Spleen (tissue), 11 donors: ENCODE data around the gene OR8B8. TPM values are rescaled to one million over a fixed set of nuclear protein-coding genes. Genes with fewer than 3 reads are reported as not detected.

Source experiments
- DNase-seq: peaks from one replicate; pipeline ENCODE4 v3.0.0-alpha.2; 2020
- H3K27ac ChIP-seq, 8 donors: fragments of 200-600 bp; sonication (generic) in 7 of 8; 1 replicate in 4 of 8; 2 replicates in 4 of 8; pipeline versions ENCODE4 v1.5.0 to v1.8.0; 2016 to 2021; ENCODE audit warnings: inconsistent platforms in 4 of 8, mild to moderate bottlenecking in 4 of 8, moderate library complexity in 1 of 8
- H3K27me3 ChIP-seq, 7 donors: fragments of 200-600 bp; sonication (generic) in 6 of 7; replicated peaks in 1 of 7; 1 replicate in 4 of 7; 2 replicates in 3 of 7; pipeline versions ENCODE4 v1.5.0 to v1.8.0; 2016 to 2021; ENCODE audit warnings: inconsistent platforms in 3 of 7, mild to moderate bottlenecking in 1 of 7
- H3K36me3 ChIP-seq, 6 donors: fragments of 200-600 bp; sonication (generic) in 5 of 6; 1 replicate in 4 of 6; 2 replicates in 2 of 6; pipeline versions ENCODE4 v1.5.0 to v1.8.0; 2016 to 2021; ENCODE audit warnings: inconsistent platforms in 2 of 6
- H3K4me1 ChIP-seq, 6 donors: fragments of 200-600 bp; sonication (generic) in 5 of 6; 1 replicate in 3 of 6; 2 replicates in 3 of 6; pipeline versions ENCODE4 v1.5.0 to v1.8.0; 2016 to 2021; ENCODE audit warnings: inconsistent platforms in 3 of 6
- H3K4me3 ChIP-seq, 8 donors: fragments of 200-600 bp; sonication (generic) in 7 of 8; 1 replicate in 4 of 8; 2 replicates in 4 of 8; pipeline versions ENCODE4 v1.5.0 to v1.8.0; 2016 to 2021; ENCODE audit warnings: inconsistent platforms in 4 of 8, mild to moderate bottlenecking in 4 of 8, moderate library complexity in 2 of 8
- H3K9me3 ChIP-seq, 8 donors: fragments of 200-600 bp; sonication (generic) in 7 of 8; 1 replicate in 4 of 8; 2 replicates in 4 of 8; pipeline versions ENCODE4 v1.5.0 to v1.8.0; 2016 to 2021; ENCODE audit warnings: inconsistent platforms in 4 of 8
- CTCF ChIP-seq, 11 experiments: fragments of 200-600 bp in 7 of 11; fragments of 450-650 bp in 4 of 11; sonication (generic) in 4 of 11; IDR thresholded peaks in 8 of 11; conservative IDR thresholded peaks in 3 of 11; 1 replicate in 7 of 11; 2 replicates in 4 of 11; pipeline versions ENCODE4 v1.4.0 to v1.8.0; 2016 to 2021; ENCODE audit warnings: antibody characterized with exemption in 11 of 11, inconsistent platforms in 4 of 11, mild to moderate bottlenecking in 1 of 11
- POLR2A ChIP-seq, 3 donors: fragments of 450-650 bp; IDR thresholded peaks; one replicate each; pipeline ENCODE4 v1.5.1; 2017; ENCODE audit warnings: antibody characterized with exemption in 3 of 3, mild to moderate bottlenecking in 1 of 3
- POLR2AphosphoS5 ChIP-seq, 3 donors: sonication (generic); formaldehyde crosslinking; IDR thresholded peaks; one replicate each; pipeline ENCODE4 v1.5.1; 2017; ENCODE audit warnings: antibody characterized with exemption in 3 of 3
- WGBS, 5 donors: extraction: QIAGEN DNeasy Blood & Tissue Kit in 3 of 5; methylation state at CpG; one replicate each; pipeline versions ENCODE4 v1.1.5 to v1.1.7; 2013 to 2018; 5-methylcytosine and 5-hydroxymethylcytosine counted together
- intact Hi-C: fragments of 100-400 bp; cut with DNase I; formaldehyde crosslinking; loops from one replicate; pipeline ENCODE4 v1.15.0; 2023; ENCODE audit warnings: low total_unique reads
- polyA plus RNA-seq, 3 donors: library from polyadenylated mRNA; stranded (reverse); fragments of 200-250 nt; gene quantifications; one replicate each; pipeline ENCODE4 v1.2.1, GENCODE V29; 2013
- total RNA-seq, 7 donors: library from RNA; depleted of rRNA in 3 of 7; stranded (reverse); fragments of >200 nt in 3 of 7; fragmentation: NEBNext Ultra II Directional in 4 of 7; extraction: Animal tissue kit (Norgen Biotek cat#: 25700) in 4 of 7; gene quantifications; one replicate each; pipeline versions ENCODE4 v1.1.0 to v1.2.1, GENCODE V29; 2016 to 2021
- donor health status: healthy with polysubstance abuse.
- donor health status: DM: no; HTN: no; CAD: no; lungs with moderate emphysema.
- donor health status: DM: no; HTN: no; CAD: no.
- donor health status: Bipolar disorder and iron deficiency.
- donor health status: healthy.
- donor health status: DM: no; HTN: no; CAD: no.
- donor health status: DM: yes; HTN: yes; CAD: no.

Gene OR8B8
- total and polyA plus RNA-seq, 10 donors = not detected

- Histone ChIP-seq H3K27ac (no peak overlapping the region), H3K27me3 (peaks cover 0 to 14% (median 0%) of the 10 kb centered on the region in 7 donors), H3K4me3 (no peak overlapping the region), H3K4me1 (no peaks in the 10 kb centered on the region), H3K9me3 (peaks cover 0 to 10% (median 0%) of the 10 kb centered on the region in 8 donors), H3K36me3 (no peaks in the 10 kb centered on the region)
- 84 to 92% (median 88%) methylated on average over 6 to 7 of the region's 7 CpGs for WGBS, 5 donors
- intact Hi-C loops = no loop called here
- DNase-seq = no peak
- TF ChIP-seq POLR2A (IDR thresholded peaks at IDR 0.05) (no peak), POLR2AphosphoS5 (IDR thresholded peaks at IDR 0.05) (no peak), CTCF (IDR thresholded peaks at IDR 0.05 in 8 of 11, conservative IDR thresholded peaks at IDR 0.05 in 3 of 11) (no peak)
Measured at GRCh38 chr11:124441519-124441918, 4.0 kb downstream of the OR8B8 start.

- no peak overlapping the region for H3K4me3 ChIP-seq
- H3K9me3 ChIP-seq = peaks cover 0 to 10% (median 0%) of the 10 kb centered on the region in 8 donors
- H3K4me1 ChIP-seq = no peaks in the 10 kb centered on the region
- H3K27me3 ChIP-seq = peaks cover 0 to 14% (median 0%) of the 10 kb centered on the region in 7 donors
- no peaks in the 10 kb centered on the region for H3K36me3 ChIP-seq
- WGBS, 5 donors = 85 to 93% (median 88%) methylated on average over 5 of the region's 5 CpGs
- intact Hi-C loops = no loop called here
- TF ChIP-seq POLR2A (IDR thresholded peaks at IDR 0.05) = no peak
- TF ChIP-seq CTCF (IDR thresholded peaks at IDR 0.05 in 8 of 11, conservative IDR thresholded peaks at IDR 0.05 in 3 of 11) = no peak
- TF ChIP-seq POLR2AphosphoS5 (IDR thresholded peaks at IDR 0.05) = no peak
- DNase-seq = no peak
- H3K27ac ChIP-seq = no peak overlapping the region
Measured at GRCh38 chr11:124441081-124441480, 4.4 kb downstream of the OR8B8 start.

GRCh38 chr11:124440608-124441007 lies 4.9 kb downstream of the OR8B8 start:
- WGBS, 5 donors = 69 to 75% (median 72%) methylated on average over 4 of the region's 4 CpGs
- TF ChIP-seq CTCF (IDR thresholded peaks at IDR 0.05 in 8 of 11, conservative IDR thresholded peaks at IDR 0.05 in 3 of 11) = no peak
- TF ChIP-seq POLR2A (IDR thresholded peaks at IDR 0.05) = no peak
- no peak for TF ChIP-seq POLR2AphosphoS5 (IDR thresholded peaks at IDR 0.05)
- Histone ChIP-seq H3K9me3 (peaks cover 0 to 10% (median 0%) of the 10 kb centered on the region in 8 donors), H3K36me3 (no peaks in the 10 kb centered on the region), H3K4me1 (no peaks in the 10 kb centered on the region), H3K4me3 (no peak overlapping the region), H3K27me3 (peaks cover 0 to 14% (median 0%) of the 10 kb centered on the region in 7 donors), H3K27ac (no peak overlapping the region)
- intact Hi-C loops = no loop called here
- DNase-seq = no peak

DNA sequence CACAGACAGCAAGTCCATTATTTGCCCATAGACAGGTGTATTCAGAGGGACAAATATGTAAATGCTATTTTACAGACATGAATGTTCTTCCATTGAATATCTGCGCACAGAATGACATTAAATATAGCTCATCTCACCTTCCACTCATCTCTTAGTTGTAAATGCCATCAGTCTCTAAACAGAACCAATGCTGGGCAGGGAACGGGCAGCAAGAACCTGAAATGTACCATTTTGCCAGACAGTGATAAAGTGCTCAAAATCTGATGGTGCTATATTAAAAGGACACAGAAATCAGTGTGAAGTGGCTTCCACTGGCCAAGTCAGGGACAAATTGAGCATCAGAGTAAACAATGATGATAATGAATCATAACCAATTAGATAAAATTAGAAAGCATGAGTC lies 10.8 kb downstream of the OR8B8 start:
- no peak overlapping the region for H3K4me3 ChIP-seq
- no peak overlapping the region for H3K27ac ChIP-seq
- TF ChIP-seq POLR2AphosphoS5 (IDR thresholded peaks at IDR 0.05) (no peak), CTCF (IDR thresholded peaks at IDR 0.05 in 8 of 11, conservative IDR thresholded peaks at IDR 0.05 in 3 of 11) (no peak), POLR2A (IDR thresholded peaks at IDR 0.05) (no peak)
- no peaks in the 10 kb centered on the region for H3K4me1 ChIP-seq
- intact Hi-C loops = no loop called here
- 71 to 91% (median 82%) methylated on average over 2 of the region's 2 CpGs for WGBS, 5 donors
- H3K27me3 ChIP-seq = peaks cover 0 to 8% (median 0%) of the 10 kb centered on the region in 7 donors
- no peaks in the 10 kb centered on the region for H3K36me3 ChIP-seq
- DNase-seq = no peak
- H3K9me3 ChIP-seq = peaks cover 0 to 19% (median 5%) of the 10 kb centered on the region in 8 donors
